HG03025 (cell line): ENCODE data around the gene HSD11B2.

ENCODE experiments used
- ATAC-seq: cut with Tn5 transposase; IDR thresholded peaks from one replicate; pipeline ENCODE4 v1.9.1; 2021; ENCODE audit warnings: mild to moderate bottlenecking, moderate library complexity; ENCODE audit not compliant: unreplicated experiment, low FRiP score

HSD11B2 gene

DNA sequence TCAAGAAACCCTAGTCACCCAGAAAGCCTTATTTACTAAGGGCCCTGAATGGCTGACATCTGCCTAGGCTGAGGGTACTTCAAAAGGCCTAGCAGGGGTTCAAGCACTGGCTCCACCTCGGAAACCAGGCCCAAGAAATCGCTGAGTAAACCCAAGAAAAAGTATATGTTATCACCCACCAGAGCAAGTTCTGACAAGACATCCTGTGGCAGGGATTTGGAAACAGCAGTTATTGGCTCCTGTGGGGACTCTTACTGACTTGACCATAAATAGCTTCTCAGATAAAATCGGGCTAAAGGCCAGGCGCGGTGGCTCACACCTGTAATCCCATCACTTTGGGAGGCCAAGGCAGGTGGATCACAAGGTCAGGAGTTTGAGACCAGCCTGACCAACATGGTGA lies 37.8 kb downstream of the HSD11B2 start:
- no peak for ATAC-seq

DNA sequence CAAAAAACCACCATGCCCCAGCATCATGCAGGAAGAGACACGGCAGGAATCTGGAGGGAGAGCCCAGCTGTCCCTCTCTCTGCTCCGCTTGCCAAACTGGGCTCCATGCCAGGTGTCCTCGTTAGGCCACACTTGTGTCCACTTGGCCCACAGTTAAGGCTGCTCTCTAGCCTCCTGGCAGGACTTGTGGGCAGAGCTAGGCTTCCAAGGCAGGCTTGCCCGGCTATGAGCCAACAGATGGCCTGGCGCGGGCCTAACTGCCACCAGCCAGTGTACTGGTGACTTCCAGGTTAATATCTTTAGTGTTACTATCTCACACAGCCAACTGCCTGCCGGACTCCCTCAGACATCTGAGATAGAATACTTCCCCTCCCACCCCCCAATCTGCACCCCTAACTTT lies 39.4 kb downstream of the HSD11B2 start:
- ATAC-seq, result no peak

DNA sequence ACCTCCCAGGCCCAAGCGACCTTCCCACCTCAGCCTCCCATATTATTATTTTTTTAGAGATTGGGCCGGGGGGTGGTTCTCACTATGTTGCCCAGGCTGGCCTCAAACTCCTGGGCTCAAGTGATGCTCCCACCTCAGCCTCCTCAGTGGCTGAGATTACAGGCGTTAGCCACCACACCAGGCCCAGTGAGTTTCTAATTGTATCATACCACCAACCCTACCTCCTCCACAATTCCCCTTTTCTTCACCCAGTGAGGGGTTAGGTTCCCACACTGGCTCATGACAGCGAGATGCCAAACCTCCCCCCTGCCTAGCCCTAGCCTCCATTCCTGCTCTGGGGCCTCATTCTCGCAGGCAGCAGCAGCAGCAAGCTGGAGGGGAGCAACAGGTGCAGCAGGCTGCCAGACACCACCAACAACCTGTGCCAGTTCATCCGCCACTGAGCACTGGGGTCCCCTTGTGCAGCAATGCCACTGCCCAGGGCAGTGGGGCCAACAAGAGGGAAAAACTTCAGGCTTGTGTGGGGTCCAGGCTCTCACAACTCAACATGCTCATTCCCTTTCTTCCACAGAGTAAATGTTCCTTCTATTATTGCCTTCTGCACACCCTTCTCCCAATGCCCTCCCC lies 41.0 kb downstream of the HSD11B2 start:
- no peak for ATAC-seq

DNA sequence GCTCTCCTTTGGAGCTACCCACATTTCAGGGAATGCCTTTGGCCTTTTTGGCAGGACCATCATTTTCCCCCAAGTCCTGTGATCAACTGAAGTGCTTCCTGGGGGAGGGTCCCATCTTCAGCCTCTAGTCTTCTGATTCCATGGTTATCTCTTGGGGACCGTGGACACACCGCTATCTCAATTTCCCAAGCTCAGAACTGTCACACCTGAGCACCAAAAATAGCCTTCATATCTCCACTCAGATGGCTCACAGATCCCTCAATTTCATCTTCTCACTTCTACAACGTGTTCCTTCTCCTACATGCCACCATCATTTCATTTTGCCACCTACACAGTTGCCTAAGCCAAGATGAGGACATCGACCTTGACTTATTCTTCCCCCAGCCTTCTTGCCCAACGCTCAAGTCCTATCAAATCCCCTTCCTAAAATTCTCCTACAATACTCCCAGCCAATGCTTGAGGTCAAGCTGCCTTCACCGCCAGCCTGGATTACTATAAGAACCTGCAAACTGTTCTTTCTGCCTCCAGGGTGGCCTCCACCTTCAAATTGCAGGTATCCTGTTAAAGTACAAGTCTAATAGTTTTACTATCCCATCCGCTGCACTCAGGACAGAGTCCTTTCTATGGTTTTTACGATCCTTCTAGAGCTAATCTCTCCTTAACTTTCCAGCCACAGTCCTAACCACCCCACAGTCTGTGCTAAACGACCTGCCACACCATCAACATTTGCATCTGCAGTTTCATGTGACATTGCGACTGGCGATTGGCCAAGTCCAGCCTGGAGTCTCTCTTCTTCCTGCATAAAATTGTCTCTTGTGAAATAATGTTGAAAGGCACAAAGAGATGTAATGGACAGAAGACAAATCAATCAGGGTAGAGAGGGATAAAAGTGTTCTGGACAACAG lies 43.9 kb downstream of the HSD11B2 start:
- ATAC-seq, result no peak

DNA sequence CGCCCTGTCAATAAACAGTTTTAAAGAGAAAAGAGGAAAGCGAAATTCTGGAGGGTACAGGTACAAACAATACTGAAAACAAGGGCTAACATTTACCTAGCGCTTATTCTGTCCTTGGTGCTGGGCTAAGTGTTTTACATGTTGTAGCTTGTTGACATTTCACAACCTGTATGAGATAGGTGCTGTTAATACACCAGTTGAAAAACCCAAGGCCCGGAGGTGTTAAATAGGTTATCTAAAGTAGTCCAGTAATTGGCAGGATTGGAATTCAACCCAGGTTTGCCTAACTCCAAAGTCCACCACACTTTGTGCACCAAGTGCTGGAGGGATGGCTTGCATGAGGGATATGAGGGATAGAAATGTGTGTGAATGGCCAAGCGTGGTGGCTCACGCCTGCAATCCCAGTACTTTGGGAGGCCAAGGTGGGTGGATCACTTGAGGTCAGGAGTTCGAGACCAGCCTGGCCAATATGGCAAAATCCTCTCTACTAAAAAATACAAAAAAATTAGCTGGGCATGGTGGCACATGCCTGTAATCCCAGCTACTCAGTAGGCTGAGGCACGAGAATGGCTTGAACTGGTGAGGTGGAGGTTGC lies 47.1 kb downstream of the HSD11B2 start:
- no peak for ATAC-seq

DNA sequence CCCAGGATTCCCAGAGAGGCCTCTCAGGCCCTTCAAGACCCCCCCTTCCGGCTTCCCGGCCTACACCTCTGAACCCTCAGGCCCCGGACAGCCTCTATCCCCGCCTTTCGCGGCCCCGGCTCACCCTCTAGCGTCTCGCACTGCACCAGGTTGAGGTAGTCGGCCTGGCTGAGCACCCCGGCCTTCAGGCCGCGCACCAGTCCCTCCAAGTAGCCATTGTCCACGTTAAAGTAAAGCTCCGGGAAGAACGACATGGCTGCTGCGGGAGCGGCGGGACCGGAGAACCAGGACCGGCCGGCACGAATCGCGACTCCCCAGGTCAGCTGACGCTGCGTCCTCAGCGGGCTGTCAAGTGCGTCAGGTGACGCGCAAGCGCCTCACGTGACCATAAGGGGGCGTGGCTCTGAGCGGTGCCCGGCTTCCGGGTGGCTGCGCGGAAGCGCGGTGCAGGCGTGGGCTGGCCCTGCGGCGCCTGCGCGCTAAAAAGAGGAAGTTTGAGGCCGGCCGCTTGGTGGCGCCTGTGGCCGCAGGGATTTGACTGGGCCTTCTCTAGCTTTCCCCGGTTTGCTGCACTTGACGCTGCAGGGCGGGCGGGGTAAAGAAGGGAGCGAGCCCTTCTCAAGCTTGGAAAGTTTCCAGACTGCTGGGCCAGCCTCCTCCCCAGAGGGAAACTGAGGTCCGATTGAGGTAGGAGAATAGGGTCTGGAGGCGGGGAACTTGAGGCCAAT lies 50.1 kb downstream of the HSD11B2 start, which contains the start of gene ATP6V0D1:
Gene ATP6V0D1 (minus strand): TSS at position 325 of the 728 bp plus-strand sequence. CDS start 71 bp downstream, at position 254.
- ATAC-seq, result peak; percentile 92

DNA sequence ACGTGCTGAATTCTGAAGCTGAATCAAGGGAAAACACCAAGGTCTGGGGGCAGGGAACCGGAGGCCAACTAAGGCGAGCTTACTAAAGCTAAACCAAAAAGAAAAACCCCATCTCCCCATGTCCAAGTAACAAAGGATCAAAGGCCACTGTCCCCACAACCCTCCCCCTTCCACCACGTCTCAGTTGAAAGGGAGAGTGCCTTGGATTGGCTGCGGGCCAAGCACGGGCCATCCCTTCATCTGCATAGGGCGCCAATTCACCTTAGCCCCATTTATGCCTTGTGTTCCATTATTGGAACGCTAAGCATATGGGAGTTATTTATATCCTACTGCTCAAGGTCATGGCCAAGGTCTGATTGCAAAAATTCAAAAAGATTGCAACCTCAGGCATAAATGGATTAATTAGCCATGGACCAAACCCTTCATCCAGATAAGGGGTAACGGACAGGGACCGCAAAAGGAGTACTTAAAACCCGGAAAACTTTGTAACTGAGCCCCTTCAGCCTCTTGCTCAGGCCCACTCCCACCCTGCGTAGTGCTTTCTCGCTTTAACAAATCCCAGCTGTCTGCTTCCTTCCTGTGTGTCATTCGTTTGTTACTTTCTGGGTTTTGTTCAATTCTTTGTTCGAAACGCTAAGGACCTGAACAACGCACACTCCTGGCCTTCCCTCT lies 50.8 kb downstream of the HSD11B2 start:
- ATAC-seq, result no peak

DNA sequence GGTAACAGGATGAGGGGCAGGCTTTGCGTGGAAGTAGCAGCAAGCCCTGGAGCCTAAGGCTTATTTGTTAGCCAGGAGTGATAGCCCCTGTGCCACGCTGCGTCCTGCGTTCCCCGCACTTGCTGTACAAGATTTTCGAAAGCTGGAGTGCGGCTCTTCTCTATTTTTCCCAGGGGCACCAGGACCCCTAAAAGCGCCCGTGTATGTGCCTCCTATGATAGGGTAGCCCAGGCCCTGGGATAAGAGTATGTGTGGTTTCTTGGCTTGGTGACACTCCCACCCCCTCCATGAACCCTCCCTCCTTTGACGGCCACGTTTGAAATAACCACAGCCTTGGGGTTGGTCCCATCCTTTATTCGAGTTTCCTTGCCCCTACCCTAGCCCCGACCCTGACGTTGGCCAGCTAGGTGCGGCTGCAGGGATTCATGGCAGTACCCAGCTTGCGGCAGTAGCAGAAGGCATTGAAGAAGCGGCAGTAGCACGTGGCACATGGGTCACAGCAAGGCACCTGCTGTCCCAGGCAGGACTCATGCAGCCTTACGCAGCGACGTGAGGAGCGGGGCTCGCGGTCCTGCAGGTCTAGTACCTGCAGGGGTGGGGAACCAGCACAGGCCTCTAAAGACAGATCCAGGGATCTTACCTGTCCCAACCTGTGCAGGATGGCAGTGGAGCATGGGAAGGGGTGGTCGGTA lies 51.5 kb downstream of the HSD11B2 start:
- no peak for ATAC-seq

DNA sequence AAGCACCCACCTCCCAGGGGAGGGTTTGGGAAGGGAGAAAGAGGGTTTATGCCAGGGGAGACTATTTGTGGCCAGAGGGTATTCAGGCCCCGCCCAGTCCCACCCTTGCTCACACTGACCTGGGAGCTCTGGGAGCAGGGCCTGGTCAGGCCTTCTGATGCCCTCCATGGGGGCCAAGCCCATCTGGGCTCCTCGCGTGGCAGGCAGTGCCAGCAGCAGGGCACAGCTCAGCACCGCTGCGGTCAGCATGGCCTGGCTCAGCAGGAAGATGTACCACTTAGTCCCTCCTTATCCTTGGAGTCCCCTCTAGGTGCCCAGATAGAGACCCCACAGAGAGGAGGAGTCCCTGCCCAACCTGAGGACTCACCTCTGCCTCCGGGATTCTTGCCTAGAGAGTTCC lies 52.2 kb downstream of the HSD11B2 start, which contains the start of gene AGRP:
Gene AGRP (minus strand): TSS at position 398 of the 400 bp plus-strand sequence. CDS start 149 bp downstream, at position 249.
- ATAC-seq, result no peak

DNA sequence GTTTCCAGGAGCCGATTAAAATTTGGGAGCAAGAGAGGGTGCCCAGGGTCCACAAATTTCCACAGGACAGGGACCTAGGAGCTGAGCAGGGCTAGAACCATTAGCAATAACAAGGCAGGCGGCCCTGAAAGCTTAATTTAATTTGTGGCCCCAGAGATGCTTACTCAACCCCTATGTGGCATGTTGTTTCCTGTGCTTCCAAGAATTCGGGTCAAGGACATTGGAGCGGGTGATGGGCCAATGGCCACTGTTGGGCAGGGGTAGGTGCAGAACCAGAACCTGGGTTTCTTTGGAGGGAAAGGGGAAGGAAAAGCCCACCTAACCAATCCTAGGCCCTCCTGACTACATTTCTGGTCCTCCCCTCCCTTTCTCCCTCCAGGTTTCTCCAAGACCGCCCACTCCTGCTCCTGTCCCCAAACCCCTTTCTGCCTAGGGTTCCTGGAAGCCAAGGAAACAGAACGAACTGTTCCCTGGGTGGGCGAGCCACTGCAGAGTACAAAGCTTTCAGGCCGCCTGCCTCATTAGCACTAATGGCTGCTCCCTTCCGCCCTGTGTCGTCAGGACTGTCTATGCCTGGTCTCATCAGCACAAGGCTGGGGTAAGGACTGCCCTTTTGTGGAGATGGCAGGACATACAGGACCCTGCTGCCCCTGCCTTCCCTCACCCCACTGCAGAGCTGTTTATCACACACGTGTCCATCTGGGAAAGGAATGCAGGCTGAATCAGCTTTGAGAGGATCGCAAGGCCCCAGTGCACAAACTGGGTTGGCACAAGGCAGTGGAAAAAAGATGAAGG lies 53.0 kb downstream of the HSD11B2 start:
- no peak for ATAC-seq

DNA sequence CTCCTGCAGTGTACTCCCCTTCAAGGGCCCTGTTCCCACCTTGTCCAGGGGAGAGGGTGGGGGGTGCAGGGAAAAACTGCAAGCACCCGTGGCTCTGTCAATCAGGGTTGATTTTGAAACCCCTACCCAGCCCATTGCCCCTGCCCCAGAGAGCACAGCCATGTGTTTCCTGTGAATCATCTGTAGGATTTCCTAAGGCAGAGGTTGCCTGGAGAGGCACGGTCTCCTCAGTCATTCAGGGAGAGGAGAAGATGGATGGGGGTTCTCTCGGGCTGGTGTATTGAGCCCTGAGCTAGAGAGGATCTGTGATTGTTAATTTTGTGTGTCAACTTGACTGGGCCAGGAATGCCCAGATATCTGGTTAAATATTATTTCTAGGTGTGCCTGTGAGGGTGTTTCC lies 55.9 kb downstream of the HSD11B2 start:
- no peak for ATAC-seq
